Body of pancreas (tissue), 4 donors: Measurements from ENCODE around the gene NECTIN2. TPM values are rescaled to one million over a fixed set of nuclear protein-coding genes. Genes with fewer than 3 reads are reported as not detected.
A peak's percentile ranks its signal among the peaks of the same experiment; 100 is the strongest.

ENCODE experiments used
- ATAC-seq: fragments of 150-250 bp; one replicate; pipeline ENCODE4 v1.9.1; 2016
- DNase-seq, 4 donors: peaks; one replicate each; pipeline ENCODE4 v3.0.0-alpha.2; 2019
- H3K27ac ChIP-seq, 4 donors: fragments of 200-600 bp; sonication (generic); 1 replicate in 3 of 4; 2 replicates in 1 of 4; pipeline versions ENCODE4 v1.5.1 to v1.6.1; 2016 to 2019; ENCODE audit warnings: mild to moderate bottlenecking in 1 of 4, mixed read lengths in 1 of 4, moderate library complexity in 1 of 4
- H3K27me3 ChIP-seq, 2 donors: fragments of 200-600 bp; sonication (generic); one replicate each; pipeline ENCODE4 v1.6.0; 2016; ENCODE audit warnings: mild to moderate bottlenecking in 1 of 2
- H3K36me3 ChIP-seq, 2 donors: fragments of 200-600 bp; sonication (generic); replicated peaks in 1 of 2; 2 replicates each; pipeline ENCODE4 v1.5.1; 2016; ENCODE audit warnings: low read depth in 2 of 2; ENCODE audit not compliant: insufficient read depth in 1 of 2
- H3K4me1 ChIP-seq: fragments of 200-600 bp; sonication (generic); one replicate; pipeline ENCODE4 v1.6.0; 2016
- H3K4me3 ChIP-seq, 2 donors: fragments of 200-600 bp; sonication (generic); 1 replicate in 1 of 2; 2 replicates in 1 of 2; pipeline ENCODE4 v1.5.1; 2016 to 2019
- H3K9me3 ChIP-seq, 3 donors: fragments of 200-600 bp; sonication (generic); 1 replicate in 2 of 3; 2 replicates in 1 of 3; pipeline ENCODE4 v1.5.1; 2016
- POLR2A ChIP-seq, 3 donors: fragments of 450-650 bp; IDR thresholded peaks; one replicate each; pipeline ENCODE4 v1.6.1; 2016; ENCODE audit warnings: antibody characterized with exemption in 3 of 3, mild to moderate bottlenecking in 2 of 3
- WGBS, 2 donors: methylation state at CpG; one replicate each; pipeline ENCODE4 v1.1.5; 2017; 5-methylcytosine and 5-hydroxymethylcytosine counted together
- intact Hi-C: fragments of 100-400 bp; cut with DNase I; formaldehyde crosslinking; loops from one replicate; pipeline ENCODE4 v1.15.1; 2023
- total RNA-seq, 2 donors: library from RNA; depleted of rRNA; stranded (reverse); fragments of >200 nt; gene quantifications; one replicate each; pipeline ENCODE4 v1.1.0, GENCODE V29; 2016
- TF ChIP-seq, protein P1 (sequence below), 7 experiments: fragments of 450-650 bp in 4 of 7; fragments of 200-600 bp in 3 of 7; sonication (generic) in 3 of 7; IDR thresholded peaks; one replicate each; pipeline ENCODE4 v1.5.1; 2016 to 2019; ENCODE audit warnings: antibody characterized with exemption in 7 of 7

Gene NECTIN2
- total RNA-seq, 2 donors from 2014 or later = 54.0 to 137 TPM

GRCh38 chr19:44903602-44904425 lies 57.7 kb downstream of the NECTIN2 start:
- intact Hi-C loops = no loop called here
- TF ChIP-seq, protein P1, sequence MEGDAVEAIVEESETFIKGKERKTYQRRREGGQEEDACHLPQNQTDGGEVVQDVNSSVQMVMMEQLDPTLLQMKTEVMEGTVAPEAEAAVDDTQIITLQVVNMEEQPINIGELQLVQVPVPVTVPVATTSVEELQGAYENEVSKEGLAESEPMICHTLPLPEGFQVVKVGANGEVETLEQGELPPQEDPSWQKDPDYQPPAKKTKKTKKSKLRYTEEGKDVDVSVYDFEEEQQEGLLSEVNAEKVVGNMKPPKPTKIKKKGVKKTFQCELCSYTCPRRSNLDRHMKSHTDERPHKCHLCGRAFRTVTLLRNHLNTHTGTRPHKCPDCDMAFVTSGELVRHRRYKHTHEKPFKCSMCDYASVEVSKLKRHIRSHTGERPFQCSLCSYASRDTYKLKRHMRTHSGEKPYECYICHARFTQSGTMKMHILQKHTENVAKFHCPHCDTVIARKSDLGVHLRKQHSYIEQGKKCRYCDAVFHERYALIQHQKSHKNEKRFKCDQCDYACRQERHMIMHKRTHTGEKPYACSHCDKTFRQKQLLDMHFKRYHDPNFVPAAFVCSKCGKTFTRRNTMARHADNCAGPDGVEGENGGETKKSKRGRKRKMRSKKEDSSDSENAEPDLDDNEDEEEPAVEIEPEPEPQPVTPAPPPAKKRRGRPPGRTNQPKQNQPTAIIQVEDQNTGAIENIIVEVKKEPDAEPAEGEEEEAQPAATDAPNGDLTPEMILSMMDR (IDR thresholded peaks at IDR 0.05) = peak; percentile 89 to 100 (median 92)
- no peak for TF ChIP-seq POLR2A (IDR thresholded peaks at IDR 0.05)
- Histone ChIP-seq H3K4me1 (peaks cover 29% of the 10 kb centered on the region), H3K27me3 (peaks cover 0 to 11% of the 10 kb centered on the region in 2 donors), H3K9me3 (no peaks in the 10 kb centered on the region), H3K27ac (no peak overlapping the region), H3K36me3 (peaks cover 0 to 2% of the 10 kb centered on the region in 2 donors), H3K4me3 (no peak overlapping the region)
- 11% methylated on average over 17 to 24 of the region's 24 CpGs for WGBS, 2 donors
- DNase-seq (peak; percentile 63 to 79 (median 72)), ATAC-seq (peak; percentile 74)

DNA sequence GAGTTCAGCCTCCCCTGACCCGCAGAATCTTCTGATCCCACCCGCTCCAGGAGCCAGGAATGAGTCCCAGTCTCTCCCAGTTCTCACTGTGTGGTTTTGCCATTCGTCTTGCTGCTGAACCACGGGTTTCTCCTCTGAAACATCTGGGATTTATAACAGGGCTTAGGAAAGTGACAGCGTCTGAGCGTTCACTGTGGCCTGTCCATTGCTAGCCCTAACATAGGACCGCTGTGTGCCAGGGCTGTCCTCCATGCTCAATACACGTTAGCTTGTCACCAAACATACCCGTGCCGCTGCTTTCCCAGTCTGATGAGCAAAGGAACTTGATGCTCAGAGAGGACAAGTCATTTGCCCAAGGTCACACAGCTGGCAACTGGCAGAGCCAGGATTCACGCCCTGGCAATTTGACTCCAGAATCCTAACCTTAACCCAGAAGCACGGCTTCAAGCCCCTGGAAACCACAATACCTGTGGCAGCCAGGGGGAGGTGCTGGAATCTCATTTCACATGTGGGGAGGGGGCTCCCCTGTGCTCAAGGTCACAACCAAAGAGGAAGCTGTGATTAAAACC lies 58.4 kb downstream of the NECTIN2 start:
- no peak overlapping the region for H3K27ac ChIP-seq
- H3K4me1 ChIP-seq = peaks cover 29% of the 10 kb centered on the region
- H3K9me3 ChIP-seq = no peaks in the 10 kb centered on the region
- peaks cover 0 to 11% of the 10 kb centered on the region in 2 donors for H3K27me3 ChIP-seq
- peaks cover 0 to 2% of the 10 kb centered on the region in 2 donors for H3K36me3 ChIP-seq
- TF ChIP-seq, protein P1 (IDR thresholded peaks at IDR 0.05) = peak in 1 of 7 experiments; percentile 21
- no peak for TF ChIP-seq POLR2A (IDR thresholded peaks at IDR 0.05)
- DNase-seq (no peak), ATAC-seq (no peak)
- 43 to 53% methylated on average over 6 to 12 of the region's 12 CpGs for WGBS, 2 donors
- H3K4me3 ChIP-seq = no peak overlapping the region
- intact Hi-C loops = no loop called here

GRCh38 chr19:44905437-44906160 lies 59.5 kb downstream of the NECTIN2 start, which contains the start of gene APOE:
Gene APOE, plus strand, starts transcription at chr19:44905796. Its CDS starts 829 bp downstream, at chr19:44906625.
- Histone ChIP-seq H3K27ac (no peak within 1 kb of the TSS), H3K27me3 (peaks cover 0 to 11% of the 10 kb centered on the region in 2 donors), H3K36me3 (peaks cover 0 to 2% of the 10 kb centered on the region in 2 donors), H3K4me1 (peaks cover 29% of the 10 kb centered on the region), H3K4me3 (no peak within 1 kb of the TSS), H3K9me3 (no peaks in the 10 kb centered on the region)
- TF ChIP-seq, protein P1 (IDR thresholded peaks at IDR 0.05) = no peak
- TF ChIP-seq POLR2A (IDR thresholded peaks at IDR 0.05) = peak in 1 of 3 donors; percentile 38
- peak in 1 of 4 donors; percentile 36 for DNase-seq
- 5 to 6% methylated on average over 6 to 20 of the region's 20 CpGs for WGBS, 2 donors
- intact Hi-C loops = loop anchor here (5.0 kb wide), 1 partner anchor 37 kb away; the partner anchor contains the start of gene APOC4
- ATAC-seq = no peak

DNA sequence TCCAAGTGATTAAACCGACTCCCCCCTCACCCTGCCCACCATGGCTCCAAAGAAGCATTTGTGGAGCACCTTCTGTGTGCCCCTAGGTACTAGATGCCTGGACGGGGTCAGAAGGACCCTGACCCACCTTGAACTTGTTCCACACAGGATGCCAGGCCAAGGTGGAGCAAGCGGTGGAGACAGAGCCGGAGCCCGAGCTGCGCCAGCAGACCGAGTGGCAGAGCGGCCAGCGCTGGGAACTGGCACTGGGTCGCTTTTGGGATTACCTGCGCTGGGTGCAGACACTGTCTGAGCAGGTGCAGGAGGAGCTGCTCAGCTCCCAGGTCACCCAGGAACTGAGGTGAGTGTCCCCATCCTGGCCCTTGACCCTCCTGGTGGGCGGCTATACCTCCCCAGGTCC lies 61.5 kb downstream of the NECTIN2 start:
- Histone ChIP-seq H3K36me3 (no peaks in the 10 kb centered on the region), H3K27ac (no peak overlapping the region), H3K27me3 (peaks cover 0 to 11% of the 10 kb centered on the region in 2 donors), H3K4me3 (no peak overlapping the region), H3K9me3 (no peaks in the 10 kb centered on the region), H3K4me1 (peaks cover 36% of the 10 kb centered on the region)
- 75 to 88% methylated on average over 9 of the region's 12 CpGs for WGBS, 2 donors
- ATAC-seq = no peak
- no peak for DNase-seq
- intact Hi-C loops = loop anchor here (5.0 kb wide), 1 partner anchor 35 kb away; the partner anchor contains the start of gene APOC4
- TF ChIP-seq, protein P1 (IDR thresholded peaks at IDR 0.05) = no peak
- no peak for TF ChIP-seq POLR2A (IDR thresholded peaks at IDR 0.05)
